ENCODE measurements around the gene CERS6.

Gene CERS6

DNA sequence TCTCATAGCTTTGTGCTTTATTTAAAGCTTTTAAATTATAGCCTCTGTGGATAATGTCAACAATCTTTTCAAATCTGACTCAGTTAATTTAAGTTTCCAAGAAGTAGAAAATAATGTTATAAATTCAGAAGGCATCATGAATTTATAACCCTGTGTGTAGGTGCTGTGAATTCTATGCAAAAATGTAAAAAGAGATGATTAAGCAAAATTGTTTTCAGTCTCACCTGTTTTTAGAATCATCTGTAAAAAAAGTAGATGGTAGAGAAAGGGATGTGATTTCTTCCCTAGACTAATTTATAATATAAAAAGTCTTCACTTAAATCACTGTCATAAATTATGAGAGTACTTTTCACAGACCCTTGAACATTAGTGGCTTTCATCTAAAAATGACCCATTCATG is 260.8 kb downstream of the CERS6 start:
- TF ChIP-seq, protein P1, sequence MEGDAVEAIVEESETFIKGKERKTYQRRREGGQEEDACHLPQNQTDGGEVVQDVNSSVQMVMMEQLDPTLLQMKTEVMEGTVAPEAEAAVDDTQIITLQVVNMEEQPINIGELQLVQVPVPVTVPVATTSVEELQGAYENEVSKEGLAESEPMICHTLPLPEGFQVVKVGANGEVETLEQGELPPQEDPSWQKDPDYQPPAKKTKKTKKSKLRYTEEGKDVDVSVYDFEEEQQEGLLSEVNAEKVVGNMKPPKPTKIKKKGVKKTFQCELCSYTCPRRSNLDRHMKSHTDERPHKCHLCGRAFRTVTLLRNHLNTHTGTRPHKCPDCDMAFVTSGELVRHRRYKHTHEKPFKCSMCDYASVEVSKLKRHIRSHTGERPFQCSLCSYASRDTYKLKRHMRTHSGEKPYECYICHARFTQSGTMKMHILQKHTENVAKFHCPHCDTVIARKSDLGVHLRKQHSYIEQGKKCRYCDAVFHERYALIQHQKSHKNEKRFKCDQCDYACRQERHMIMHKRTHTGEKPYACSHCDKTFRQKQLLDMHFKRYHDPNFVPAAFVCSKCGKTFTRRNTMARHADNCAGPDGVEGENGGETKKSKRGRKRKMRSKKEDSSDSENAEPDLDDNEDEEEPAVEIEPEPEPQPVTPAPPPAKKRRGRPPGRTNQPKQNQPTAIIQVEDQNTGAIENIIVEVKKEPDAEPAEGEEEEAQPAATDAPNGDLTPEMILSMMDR (IDR thresholded peaks at IDR 0.05; ENCODE audit: low read depth, low read length) = no peak
- TF ChIP-seq MYC (IDR thresholded peaks at IDR 0.05; ENCODE audit: low read depth, low read length) (no peak), POLR2A (IDR thresholded peaks at IDR 0.05; ENCODE audit: extremely low read depth, insufficient read length) (no peak)
- TF ChIP-seq, protein P2, sequence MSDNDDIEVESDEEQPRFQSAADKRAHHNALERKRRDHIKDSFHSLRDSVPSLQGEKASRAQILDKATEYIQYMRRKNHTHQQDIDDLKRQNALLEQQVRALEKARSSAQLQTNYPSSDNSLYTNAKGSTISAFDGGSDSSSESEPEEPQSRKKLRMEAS (IDR thresholded peaks at IDR 0.05; ENCODE audit: low read depth, low read length) = no peak
- DNase-seq (ENCODE audit: low read depth) = no peak

DNA sequence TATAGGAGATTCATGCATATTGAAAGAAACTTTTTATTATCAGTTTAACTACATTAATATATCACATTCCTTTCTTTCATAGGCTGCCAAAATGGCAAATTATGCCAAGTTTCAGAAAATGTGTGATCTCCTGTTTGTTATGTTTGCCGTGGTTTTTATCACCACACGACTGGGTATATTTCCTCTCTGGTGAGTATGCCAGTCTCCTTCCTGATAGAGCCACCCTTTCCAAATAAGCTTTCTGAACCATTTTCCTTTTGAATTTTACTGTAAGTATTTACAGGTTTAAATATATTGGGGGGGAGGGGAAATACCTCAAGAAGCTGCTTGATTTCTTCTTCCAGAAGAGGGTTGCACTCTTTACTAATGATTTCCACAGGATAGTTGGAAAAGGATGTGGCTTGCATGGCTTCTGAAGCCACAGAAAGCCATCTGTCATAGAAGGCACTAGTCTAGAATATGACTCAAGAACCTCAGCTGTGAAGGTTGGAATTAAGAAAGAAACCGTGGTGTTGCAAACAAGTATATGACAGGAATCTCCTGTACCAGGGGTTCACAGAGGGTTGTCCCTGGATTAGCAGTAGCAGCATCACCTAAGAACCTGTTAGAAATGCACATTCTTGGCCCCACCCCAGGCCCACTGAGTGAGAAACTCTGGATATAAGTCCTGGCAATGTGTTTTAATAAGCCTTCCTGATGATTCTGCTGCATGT is 261.9 kb downstream of the CERS6 start:
- no peak for TF ChIP-seq MYC (IDR thresholded peaks at IDR 0.05; ENCODE audit: low read depth, low read length)
- TF ChIP-seq, protein P1 (IDR thresholded peaks at IDR 0.05; ENCODE audit: low read depth, low read length) = no peak
- TF ChIP-seq, protein P2 (IDR thresholded peaks at IDR 0.05; ENCODE audit: low read depth, low read length) = no peak
- TF ChIP-seq POLR2A (IDR thresholded peaks at IDR 0.05; ENCODE audit: extremely low read depth, insufficient read length) = no peak
- DNase-seq (ENCODE audit: low read depth) = no peak
- H3K4me3 ChIP-seq (ENCODE audit: low read depth, low read length) = no peak overlapping the region

More for the DNA sequence above, 260.8 kb downstream of the CERS6 start:
- no peak overlapping the region for H3K4me3 ChIP-seq (ENCODE audit: low read depth, low read length)

DNA sequence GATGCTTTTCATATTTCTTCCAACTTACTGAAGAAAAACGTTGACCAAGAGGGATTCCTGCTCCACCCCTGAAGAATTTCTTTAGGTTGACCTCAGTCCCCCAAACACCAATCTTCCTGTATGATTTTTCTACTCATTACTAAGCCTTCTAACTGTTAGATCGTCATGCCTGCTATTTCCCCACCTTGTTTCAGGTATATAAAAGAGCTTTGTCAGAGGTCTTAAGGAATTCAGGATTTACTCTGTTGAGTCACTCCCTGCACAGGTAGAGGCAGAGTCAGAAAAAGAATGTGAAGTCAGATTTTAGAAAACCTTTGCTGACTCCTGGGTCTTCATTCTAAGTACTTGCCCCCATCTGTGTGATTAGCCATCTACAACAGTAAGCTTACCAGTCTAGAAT is 262.6 kb downstream of the CERS6 start:
- H3K4me3 ChIP-seq (ENCODE audit: low read depth, low read length) = no peak overlapping the region
- TF ChIP-seq POLR2A (IDR thresholded peaks at IDR 0.05; ENCODE audit: extremely low read depth, insufficient read length) = no peak
- TF ChIP-seq MYC (IDR thresholded peaks at IDR 0.05; ENCODE audit: low read depth, low read length) = no peak
- TF ChIP-seq, protein P1 (IDR thresholded peaks at IDR 0.05; ENCODE audit: low read depth, low read length) = no peak
- TF ChIP-seq, protein P2 (IDR thresholded peaks at IDR 0.05; ENCODE audit: low read depth, low read length) = no peak
- DNase-seq (ENCODE audit: low read depth) = no peak

DNA sequence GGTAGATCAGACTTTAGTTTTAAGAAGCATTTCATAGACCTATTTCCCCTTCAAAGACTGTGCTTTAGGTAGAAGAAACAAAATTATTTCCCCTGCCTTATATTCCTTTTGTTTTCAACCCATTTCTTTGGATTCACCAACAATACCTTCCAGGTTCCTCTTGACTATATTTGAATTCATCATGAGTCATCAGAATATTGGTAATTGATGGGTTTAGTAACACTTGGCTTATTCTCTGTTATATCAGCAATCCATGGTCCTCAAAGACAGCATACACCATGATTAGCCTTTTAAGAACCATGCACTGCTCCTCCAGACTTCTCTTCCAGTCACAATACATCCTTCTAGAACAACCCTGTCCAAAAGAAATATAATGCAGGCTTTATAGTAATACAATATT is 263.4 kb downstream of the CERS6 start:
- no peak for DNase-seq (ENCODE audit: low read depth)

DNA sequence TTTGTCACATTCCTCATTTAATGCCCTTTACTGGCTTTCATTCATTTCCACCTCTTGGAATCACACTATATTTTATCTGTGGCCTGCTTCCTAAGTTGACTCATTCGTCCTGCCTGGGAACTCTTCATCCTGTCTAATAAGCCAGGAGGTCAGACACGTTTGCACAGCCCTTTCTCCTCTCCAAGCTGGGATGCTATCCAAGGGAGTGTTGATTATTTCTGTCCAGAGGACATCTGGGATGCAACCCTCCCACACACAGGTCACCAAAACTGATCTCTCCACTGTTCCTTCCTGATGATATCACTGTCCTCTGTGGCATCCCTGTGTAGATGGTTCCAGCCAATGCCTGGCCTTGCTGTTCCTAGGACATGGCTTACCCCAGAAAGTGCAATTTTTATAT is 266.5 kb downstream of the CERS6 start:
- no peak overlapping the region for H3K4me3 ChIP-seq (ENCODE audit: low read depth, low read length)
- DNase-seq (ENCODE audit: low read depth) = no peak
- no peak for TF ChIP-seq MYC (IDR thresholded peaks at IDR 0.05; ENCODE audit: low read depth, low read length)
- TF ChIP-seq POLR2A (IDR thresholded peaks at IDR 0.05; ENCODE audit: extremely low read depth, insufficient read length) = no peak
- TF ChIP-seq, protein P1 (IDR thresholded peaks at IDR 0.05; ENCODE audit: low read depth, low read length) = no peak
- TF ChIP-seq, protein P2 (IDR thresholded peaks at IDR 0.05; ENCODE audit: low read depth, low read length) = no peak

More for the DNA sequence above, 263.4 kb downstream of the CERS6 start:
- TF ChIP-seq, protein P1 (IDR thresholded peaks at IDR 0.05; ENCODE audit: low read depth, low read length) = no peak
- no peak for TF ChIP-seq POLR2A (IDR thresholded peaks at IDR 0.05; ENCODE audit: extremely low read depth, insufficient read length)
- TF ChIP-seq, protein P2 (IDR thresholded peaks at IDR 0.05; ENCODE audit: low read depth, low read length) = no peak
- no peak for TF ChIP-seq MYC (IDR thresholded peaks at IDR 0.05; ENCODE audit: low read depth, low read length)
- H3K4me3 ChIP-seq (ENCODE audit: low read depth, low read length) = no peak overlapping the region
